ENCODE measurements around the gene HOXB1.

GRCh38 chr17:48503747-48504146, 27.1 kb downstream of the HOXB1 start:
- TF ChIP-seq, protein P1, sequence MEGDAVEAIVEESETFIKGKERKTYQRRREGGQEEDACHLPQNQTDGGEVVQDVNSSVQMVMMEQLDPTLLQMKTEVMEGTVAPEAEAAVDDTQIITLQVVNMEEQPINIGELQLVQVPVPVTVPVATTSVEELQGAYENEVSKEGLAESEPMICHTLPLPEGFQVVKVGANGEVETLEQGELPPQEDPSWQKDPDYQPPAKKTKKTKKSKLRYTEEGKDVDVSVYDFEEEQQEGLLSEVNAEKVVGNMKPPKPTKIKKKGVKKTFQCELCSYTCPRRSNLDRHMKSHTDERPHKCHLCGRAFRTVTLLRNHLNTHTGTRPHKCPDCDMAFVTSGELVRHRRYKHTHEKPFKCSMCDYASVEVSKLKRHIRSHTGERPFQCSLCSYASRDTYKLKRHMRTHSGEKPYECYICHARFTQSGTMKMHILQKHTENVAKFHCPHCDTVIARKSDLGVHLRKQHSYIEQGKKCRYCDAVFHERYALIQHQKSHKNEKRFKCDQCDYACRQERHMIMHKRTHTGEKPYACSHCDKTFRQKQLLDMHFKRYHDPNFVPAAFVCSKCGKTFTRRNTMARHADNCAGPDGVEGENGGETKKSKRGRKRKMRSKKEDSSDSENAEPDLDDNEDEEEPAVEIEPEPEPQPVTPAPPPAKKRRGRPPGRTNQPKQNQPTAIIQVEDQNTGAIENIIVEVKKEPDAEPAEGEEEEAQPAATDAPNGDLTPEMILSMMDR (IDR thresholded peaks at IDR 0.05): no peak
- TF ChIP-seq POLR2A (IDR thresholded peaks at IDR 0.05): no peak
- TF ChIP-seq POLR2AphosphoS5 (IDR thresholded peaks at IDR 0.05): no peak

Measured in suprapubic skin (tissue), 4 donors.